ENCODE results near the gene DGKQ. TPM values are rescaled to one million over a fixed set of nuclear protein-coding genes. Genes with fewer than 3 reads are reported as not detected.

The DGKQ gene
- polyA plus RNA-seq, 1 of the 3 experiments (the other 2 are of a cell fraction) = 10.9 TPM

GRCh38 chr4:1009542-1010394 lies 36.4 kb upstream of the DGKQ start:
- H3K9me2 ChIP-seq = no peaks in the 10 kb centered on the region
- ChIA-PET CTCF (interaction anchor here (0.6 to 2.2 kb wide), 6 partner anchors 9 to 121 kb away, joined by 3 to 14 read pairs (median 3); partner anchors contain the start of gene IDUA), POLR2A (no interaction called here)
- H3K36me3 ChIP-seq (replicated peaks in 1 of 2; ENCODE audit: control insufficient read depth in 1 of 2, insufficient read depth in 2 of 2, low read length in 1 of 2) = no peaks in the 10 kb centered on the region
- peaks cover 43% of the 10 kb centered on the region for H3K27me3 ChIP-seq (ENCODE audit: insufficient read depth)
- no peak overlapping the region for H3K9ac ChIP-seq
- 0 out of 2 replicates have a peak, but pooled peaks cover 7% of the 10 kb centered on the region for H4K20me1 ChIP-seq (ENCODE audit: insufficient read depth)
- TF ChIP-seq FOXJ3 (CRISPR knock-in tag; IDR thresholded peaks at IDR 0.05) = no peak
- no peak for TF ChIP-seq EP300 (IDR thresholded peaks at IDR 0.05; ENCODE audit: borderline replicate concordance in 1 of 2, low read depth in 1 of 2, low read length in 1 of 2)
- no peak for TF ChIP-seq MEF2A (IDR thresholded peaks at IDR 0.05; ENCODE audit: borderline replicate concordance, low read depth)
- no peak for TF ChIP-seq USF2 (IDR thresholded peaks at IDR 0.05; ENCODE audit: borderline replicate concordance, low read depth, low read length)
- no peak for TF ChIP-seq ELF1 (IDR thresholded peaks at IDR 0.05)
- no peak for TF ChIP-seq SIN3A (IDR thresholded peaks at IDR 0.05; ENCODE audit: borderline replicate concordance, low read depth, low read length)
- no peak for TF ChIP-seq POLR2AphosphoS5 (IDR thresholded peaks at IDR 0.05; ENCODE audit: low read depth, low read length)
- no peak for TF ChIP-seq REST (IDR thresholded peaks at IDR 0.05; ENCODE audit: low read depth, low read length)
- TF ChIP-seq USF1 (IDR thresholded peaks at IDR 0.05; ENCODE audit: borderline replicate concordance, low read depth) = no peak
- no peak for TF ChIP-seq CTCF (IDR thresholded peaks at IDR 0.05)
- TF ChIP-seq RAD21 (IDR thresholded peaks at IDR 0.05; ENCODE audit: low read length) = no peak
- no peak for TF ChIP-seq MXI1 (IDR thresholded peaks at IDR 0.05; ENCODE audit: low read depth, low read length)
- no peak for TF ChIP-seq RFX5 (IDR thresholded peaks at IDR 0.05; ENCODE audit: low read length)
- H3K79me2 ChIP-seq (ENCODE audit: insufficient read depth) = no peaks in the 10 kb centered on the region
- peak overlapping the region; percentile 89; the same call in 1 of the 2 replicates for H2AFZ ChIP-seq (ENCODE audit: low read depth)
- no peak overlapping the region for H3K27ac ChIP-seq (ENCODE audit: low read depth in 2 of 2, low read length in 1 of 2)
- DNase-seq = peak; percentile 97
- no CpG with 5 or more reads among the region's 109 CpGs for WGBS (ENCODE audit: low lambda C conversion rate)
- H3K4me2 ChIP-seq = peak overlapping the region; percentile 93
- peak overlapping the region; percentile 52 to 63 for H3K4me3 ChIP-seq (ENCODE audit: low read depth in 2 of 2, low read length in 1 of 2)
- H3K9me3 ChIP-seq = no peaks in the 10 kb centered on the region
- peaks cover 0 to 15% of the 10 kb centered on the region in 2 experiments; a peak in 1 of 4 replicates for H3K4me1 ChIP-seq (ENCODE audit: control insufficient read depth in 1 of 2, insufficient read depth in 2 of 2, low read depth in 1 of 2, low read length in 1 of 2)
- peaks cover 11% of the 10 kb centered on the region for H3F3A ChIP-seq (replicated peaks; ENCODE audit: insufficient read depth)
